IMR-90 (cell line): ENCODE results near the gene PRR18. TPM values are rescaled to one million over a fixed set of nuclear protein-coding genes. Genes with fewer than 3 reads are reported as not detected.

Source experiments
- ATAC-seq: fragments of 200-7000 bp; cut with Tn5 transposase; 2 replicates; pipeline ENCODE4 v1.9.1; 2020; ENCODE audit warnings: low read depth, mild to moderate bottlenecking, moderate library complexity
- BruUV-seq: library from RNA; stranded (reverse); fragments of 400-500 nt; replicated peaks from 2 replicates; lab custom pipeline; 2021; lab: Mats Ljungman, UMichigan
- CTCF ChIA-PET: fragments of 300-600 bp; formaldehyde crosslinking; extraction: SDS; loops from one replicate; lab custom pipeline; 2021; ENCODE audit warnings: antibody characterized with exemption; lab: Yijun Ruan, JAX
- POLR2A ChIA-PET: fragments of 300-600 bp; sonication (Branson Sonifier 250); formaldehyde crosslinking; loops from one replicate; lab custom pipeline; 2022; ENCODE audit warnings: antibody characterized with exemption; ENCODE audit not compliant: unreplicated experiment; lab: Charles Lee
- DNase-seq: peaks from one replicate; pipeline ENCODE4 v3.0.0; 2013
- H2AFZ ChIP-seq: replicated peaks from 2 replicates; pipeline ENCODE3; 2013; ENCODE audit warnings: low read length, mild to moderate bottlenecking; ENCODE audit not compliant: poor library complexity
- H2AK5ac ChIP-seq: 2 replicates; pipeline ENCODE4 v1.6.1; 2013; ENCODE audit warnings: low read depth, low read length, inconsistent platforms
- H2AK9ac ChIP-seq: replicated peaks from 2 replicates; pipeline ENCODE3; 2013; ENCODE audit warnings: mild to moderate bottlenecking, low read depth, low read length, moderate library complexity; ENCODE audit not compliant: poor library complexity
- H2BK120ac ChIP-seq: 2 replicates; pipeline ENCODE4 v1.6.1; 2013; ENCODE audit warnings: low read depth, low read length, inconsistent platforms
- H2BK15ac ChIP-seq: 3 replicates; pipeline ENCODE4 v1.6.1; 2013; ENCODE audit warnings: low read depth, low read length, inconsistent platforms
- H2BK20ac ChIP-seq: 2 replicates; pipeline ENCODE4 v1.6.1; 2013; ENCODE audit warnings: low read depth, mild to moderate bottlenecking, inconsistent platforms, low read length, moderate library complexity
- H2BK5ac ChIP-seq: 2 replicates; pipeline ENCODE4 v1.6.1; 2013; ENCODE audit warnings: mild to moderate bottlenecking, low read depth, low read length, inconsistent platforms; ENCODE audit not compliant: poor library complexity, severe bottlenecking
- H3K14ac ChIP-seq: replicated peaks from 2 replicates; pipeline ENCODE4 v1.6.1; 2013; ENCODE audit warnings: low read depth, low read length, inconsistent platforms
- H3K18ac ChIP-seq: 2 replicates; pipeline ENCODE4 v1.6.1; 2013; ENCODE audit warnings: low read depth, low read length, control low read depth
- H3K23ac ChIP-seq: 2 replicates; pipeline ENCODE4 v1.6.1; 2013; ENCODE audit warnings: low read depth, low read length, inconsistent platforms
- H3K27ac ChIP-seq: 2 replicates; pipeline ENCODE4 v1.5.1; 2013; ENCODE audit warnings: mild to moderate bottlenecking, control low read depth, low read length; ENCODE audit not compliant: insufficient read depth
- H3K27me3 ChIP-seq: 2 replicates; pipeline ENCODE4 v1.6.1; 2013; ENCODE audit warnings: low read length; ENCODE audit not compliant: control insufficient read depth, insufficient read depth
- H3K36me3 ChIP-seq: 2 replicates; pipeline ENCODE4 v1.6.1; 2013; ENCODE audit warnings: low read length, mixed read lengths; ENCODE audit not compliant: control insufficient read depth, insufficient read depth
- H3K4ac ChIP-seq: 2 replicates; pipeline ENCODE4 v1.6.1; 2013; ENCODE audit warnings: low read depth, low read length, inconsistent platforms
- H3K4me1 ChIP-seq: 2 replicates; pipeline ENCODE4 v1.6.1; 2013; ENCODE audit warnings: low read length, mixed read lengths; ENCODE audit not compliant: control insufficient read depth, insufficient read depth
- H3K4me2 ChIP-seq: 2 replicates; pipeline ENCODE4 v1.6.1; 2013; ENCODE audit warnings: low read depth, mild to moderate bottlenecking, control low read depth, low read length, moderate library complexity
- H3K4me3 ChIP-seq: 2 replicates; pipeline ENCODE4 v1.5.1; 2013; ENCODE audit warnings: low read depth, mild to moderate bottlenecking, control low read depth, low read length, moderate library complexity; ENCODE audit not compliant: insufficient read depth
- H3K56ac ChIP-seq: 2 replicates; pipeline ENCODE4 v1.6.1; 2013; ENCODE audit warnings: low read length, inconsistent platforms; ENCODE audit not compliant: insufficient read depth; ENCODE audit errors: extremely low read depth
- H3K79me1 ChIP-seq, 2 experiments: 2 replicates each; pipeline ENCODE4 v1.6.1; 2013; ENCODE audit warnings: low read length in 2 of 2, inconsistent platforms in 1 of 2, low read depth in 1 of 2
- H3K9ac ChIP-seq: 2 replicates; pipeline ENCODE4 v1.6.1; 2013; ENCODE audit warnings: low read depth, low read length, control low read depth
- H3K9me1 ChIP-seq: 2 replicates; pipeline ENCODE4 v1.6.1; 2013; ENCODE audit warnings: low read length, inconsistent platforms; ENCODE audit not compliant: insufficient read depth
- H3K9me3 ChIP-seq: 2 replicates; pipeline ENCODE4 v1.6.1; 2013; ENCODE audit warnings: low read length; ENCODE audit not compliant: control insufficient read depth, insufficient read depth
- H4K20me1 ChIP-seq: 2 replicates; pipeline ENCODE4 v1.6.1; 2013; ENCODE audit warnings: low read length, inconsistent platforms; ENCODE audit not compliant: insufficient read depth
- H4K5ac ChIP-seq: 2 replicates; pipeline ENCODE4 v1.6.1; 2013; ENCODE audit warnings: mild to moderate bottlenecking, low read depth, low read length, control low read depth
- H4K8ac ChIP-seq, 2 experiments: 2 replicates each; pipeline ENCODE4 v1.6.1; 2013; ENCODE audit warnings: low read depth in 2 of 2, low read length in 2 of 2, control low read depth in 1 of 2, inconsistent platforms in 1 of 2
- H4K91ac ChIP-seq: 2 replicates; pipeline ENCODE4 v1.6.1; 2013; ENCODE audit warnings: low read depth, low read length, inconsistent platforms; ENCODE audit not compliant: insufficient read depth
- WGBS, 2 experiments: methylation state at CpG; one replicate each; pipeline versions ENCODE4 v1.1.5 to v1.1.7; 2013; ENCODE audit warnings: missing lambda C conversion rate in 2 of 2; ENCODE audit not compliant: insufficient read length in 1 of 2; ENCODE audit errors: extremely low coverage in 2 of 2; 5-methylcytosine and 5-hydroxymethylcytosine counted together
- dilution Hi-C: fragments of 300-500 bp; cut with HindIII; formaldehyde crosslinking; loops from one replicate; pipeline ENCODE4 v1.14.3; 2018; ENCODE audit warnings: low sequenced_read_pairs; ENCODE audit not compliant: unreplicated experiment
- in situ Hi-C: fragments of 300-500 bp; cut with MboI; formaldehyde crosslinking; loops from 3 replicates; pipeline ENCODE4 v1.14.3; 2019; ENCODE audit warnings: low sequenced_read_pairs, inconsistent platforms, mixed read lengths
- intact Hi-C: fragments of 100-400 bp; cut with micrococcal nuclease; formaldehyde crosslinking; loops from 2 replicates; pipeline ENCODE4 v1.10.0; 2022
- polyA plus RNA-seq, 3 experiments: library from polyadenylated mRNA; depleted of rRNA; stranded (reverse); fragments of >200 nt; gene quantifications; 2 replicates each; pipeline ENCODE4 v1.2.3, GENCODE V29; 2012; ENCODE audit warnings: low replicate concordance in 1 of 3
- total RNA-seq: library from RNA; depleted of rRNA; stranded (reverse); fragments of >200 nt; gene quantifications from 2 replicates; pipeline ENCODE4 v1.2.3, GENCODE V29; 2012
- TF ChIP-seq, protein P1 (sequence below): conservative IDR thresholded peaks from 2 replicates; pipeline ENCODE4 v1.5.1; 2012; ENCODE audit warnings: mild to moderate bottlenecking, low read depth, low read length, improper control_type of control experiment

Gene PRR18
- total and polyA plus RNA-seq, 2 of the 4 experiments (the other 2 are of a cell fraction), result not detected

DNA sequence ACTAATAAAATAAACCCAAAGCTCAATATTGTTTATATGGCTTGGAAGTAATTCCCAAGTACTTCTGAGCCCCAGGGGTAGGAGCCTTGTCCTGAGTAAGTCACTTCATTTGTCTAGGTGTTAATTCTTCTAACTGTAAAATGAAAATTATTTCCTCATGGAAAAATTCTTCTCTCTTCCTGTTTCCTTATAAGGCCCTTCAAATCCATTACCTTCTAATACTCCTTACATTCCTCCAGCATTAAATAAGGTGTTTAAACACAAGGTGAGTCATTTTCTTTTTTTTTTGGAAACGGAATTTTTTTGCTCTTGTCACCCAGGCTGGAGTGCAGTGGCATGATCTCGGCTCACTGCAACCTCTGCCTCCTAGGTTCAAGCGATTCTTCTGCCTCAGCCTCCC, 41.9 kb downstream of the PRR18 start:
- H3K9me1 ChIP-seq, result no peaks in the 10 kb centered on the region
- intact Hi-C loops (no loop called here), in situ Hi-C loops (no loop called here), dilution Hi-C loops (no loop called here)
- ATAC-seq, result no peak
- no peak overlapping the region for H2BK20ac ChIP-seq
- POLR2A ChIA-PET, result no interaction called here
- WGBS, 2 experiments, result no CpG with 5 or more reads among the region's 3 CpGs
- H4K8ac ChIP-seq, result no peak overlapping the region
- TF ChIP-seq, protein P1, sequence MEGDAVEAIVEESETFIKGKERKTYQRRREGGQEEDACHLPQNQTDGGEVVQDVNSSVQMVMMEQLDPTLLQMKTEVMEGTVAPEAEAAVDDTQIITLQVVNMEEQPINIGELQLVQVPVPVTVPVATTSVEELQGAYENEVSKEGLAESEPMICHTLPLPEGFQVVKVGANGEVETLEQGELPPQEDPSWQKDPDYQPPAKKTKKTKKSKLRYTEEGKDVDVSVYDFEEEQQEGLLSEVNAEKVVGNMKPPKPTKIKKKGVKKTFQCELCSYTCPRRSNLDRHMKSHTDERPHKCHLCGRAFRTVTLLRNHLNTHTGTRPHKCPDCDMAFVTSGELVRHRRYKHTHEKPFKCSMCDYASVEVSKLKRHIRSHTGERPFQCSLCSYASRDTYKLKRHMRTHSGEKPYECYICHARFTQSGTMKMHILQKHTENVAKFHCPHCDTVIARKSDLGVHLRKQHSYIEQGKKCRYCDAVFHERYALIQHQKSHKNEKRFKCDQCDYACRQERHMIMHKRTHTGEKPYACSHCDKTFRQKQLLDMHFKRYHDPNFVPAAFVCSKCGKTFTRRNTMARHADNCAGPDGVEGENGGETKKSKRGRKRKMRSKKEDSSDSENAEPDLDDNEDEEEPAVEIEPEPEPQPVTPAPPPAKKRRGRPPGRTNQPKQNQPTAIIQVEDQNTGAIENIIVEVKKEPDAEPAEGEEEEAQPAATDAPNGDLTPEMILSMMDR, result no peak
- H2BK5ac ChIP-seq, result no peak overlapping the region
- H3K18ac ChIP-seq, result no peak overlapping the region
- no peaks in the 10 kb centered on the region for H3K79me1 ChIP-seq
- DNase-seq, result no peak
- no peak overlapping the region for H4K91ac ChIP-seq
- peaks cover 20% of the 10 kb centered on the region for H3K27me3 ChIP-seq
- no peaks in the 10 kb centered on the region for H4K20me1 ChIP-seq
- no peak overlapping the region for H2AK9ac ChIP-seq
- no peak overlapping the region for H3K27ac ChIP-seq
- no peak overlapping the region for H2BK120ac ChIP-seq
- no peak overlapping the region for H2AK5ac ChIP-seq
- no peak overlapping the region for H4K5ac ChIP-seq
- H2AFZ ChIP-seq, result no peak overlapping the region
- no TSS peak for BruUV-seq
- H3K36me3 ChIP-seq, result no peaks in the 10 kb centered on the region
- H3K4me2 ChIP-seq, result no peak overlapping the region
- no peak overlapping the region for H3K14ac ChIP-seq
- CTCF ChIA-PET, result no interaction called here
- H3K9ac ChIP-seq, result no peak overlapping the region
- H2BK15ac ChIP-seq, result no peak overlapping the region
- no peak overlapping the region for H3K4ac ChIP-seq
- H3K9me3 ChIP-seq, result no peaks in the 10 kb centered on the region
- no peak overlapping the region for H3K4me3 ChIP-seq
- no peak overlapping the region for H3K23ac ChIP-seq
- H3K56ac ChIP-seq, result no peak overlapping the region
- H3K4me1 ChIP-seq, result no peaks in the 10 kb centered on the region
